GM18868 (cell line): Measurements from ENCODE around the gene C1orf87.

Experiments
- ATAC-seq: cut with Tn5 transposase; IDR thresholded peaks from one replicate; pipeline ENCODE4 v1.9.1; 2021; ENCODE audit warnings: mild to moderate bottlenecking, moderate library complexity; ENCODE audit not compliant: unreplicated experiment

The C1orf87 gene

GRCh38 chr1:60065199-60065598, 8.4 kb downstream of the C1orf87 start:
- no peak for ATAC-seq

- ATAC-seq, result no peak
Observed at GRCh38 chr1:60063561-60063960, 10.0 kb downstream of the C1orf87 start.

- ATAC-seq, result no peak
Observed at GRCh38 chr1:60059468-60059867, 14.1 kb downstream of the C1orf87 start.

GRCh38 chr1:60055336-60055735, 18.2 kb downstream of the C1orf87 start:
- no peak for ATAC-seq

- no peak for ATAC-seq
Observed at GRCh38 chr1:60054374-60054773, 19.2 kb downstream of the C1orf87 start.

DNA sequence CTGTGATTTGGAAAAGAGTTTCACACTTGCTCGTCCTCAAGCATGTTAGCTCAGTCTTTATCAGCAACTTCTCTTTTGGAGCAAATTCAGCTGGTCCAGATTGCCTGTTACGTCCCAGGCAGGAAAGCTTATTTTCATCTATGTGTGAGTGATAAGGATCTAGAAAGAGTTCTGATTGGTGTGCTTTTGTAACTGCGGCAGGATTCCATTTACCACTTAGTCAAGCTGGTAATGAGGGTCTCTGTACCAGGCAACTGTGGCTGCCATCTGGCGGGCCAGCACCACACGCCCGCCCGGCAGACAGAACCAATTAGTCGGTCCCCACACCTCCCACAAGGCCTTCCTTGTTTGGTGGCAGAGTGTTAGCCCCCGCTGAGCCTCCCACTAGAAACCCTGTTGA, 21.0 kb downstream of the C1orf87 start:
- ATAC-seq, result no peak

- ATAC-seq, result no peak
Observed at GRCh38 chr1:60051191-60051590, 22.4 kb downstream of the C1orf87 start.

DNA sequence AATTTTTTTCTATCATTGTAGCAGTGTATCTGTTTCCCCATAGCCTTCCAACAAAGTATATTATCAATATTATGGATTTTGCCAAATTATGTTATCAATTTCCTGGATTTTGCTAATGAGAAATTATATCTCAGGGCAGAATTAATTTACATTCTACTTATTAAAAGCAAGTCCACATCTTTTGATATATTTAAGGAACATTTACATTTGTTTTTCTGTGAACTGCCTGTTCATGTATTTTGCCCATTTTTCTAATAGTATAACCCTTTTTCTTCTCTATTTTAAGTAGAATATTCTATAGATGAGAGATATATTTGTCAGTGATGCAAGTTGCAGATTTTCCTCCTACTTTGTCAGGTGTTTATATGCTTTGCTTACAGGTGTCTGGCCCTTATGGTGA, 24.4 kb downstream of the C1orf87 start:
- ATAC-seq, result no peak

DNA sequence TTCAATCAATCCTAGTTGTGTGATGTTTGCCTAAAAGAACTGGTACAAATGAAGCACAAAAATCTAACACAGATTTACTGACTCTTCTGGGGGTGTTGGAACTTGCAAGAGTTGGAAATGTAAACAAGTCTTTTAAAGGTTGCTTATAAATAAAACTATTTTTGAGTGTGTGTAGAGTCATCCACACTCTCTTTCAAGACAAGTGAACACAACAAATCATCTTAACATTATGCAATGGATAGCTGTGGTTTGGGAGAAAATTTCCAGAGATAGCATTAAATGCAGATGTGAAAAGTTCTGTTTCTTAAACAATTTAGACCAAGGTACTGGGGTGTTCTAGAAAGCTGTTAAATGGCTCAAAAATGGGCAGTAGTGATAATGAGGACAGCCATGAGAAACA, 28.7 kb downstream of the C1orf87 start:
- ATAC-seq, result no peak

DNA sequence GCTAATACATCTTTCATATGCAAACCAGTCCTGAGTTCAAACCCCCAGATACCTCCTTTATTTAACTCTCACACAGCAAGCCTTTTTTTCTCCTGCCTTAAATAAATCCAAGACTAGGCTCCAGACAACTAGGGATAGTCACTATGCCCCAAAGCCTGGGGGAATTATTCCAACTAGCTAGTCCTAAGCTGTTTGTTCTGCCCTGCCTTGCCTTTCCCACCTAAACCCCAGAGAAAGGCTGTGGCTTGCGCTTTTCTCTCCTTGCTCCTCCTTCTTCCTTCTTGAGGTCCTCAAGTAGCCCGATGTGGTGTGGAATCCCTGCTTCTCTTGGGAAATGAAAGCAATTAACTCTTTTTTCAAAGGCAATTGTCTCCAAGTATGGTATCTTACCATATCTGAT, 31.8 kb downstream of the C1orf87 start:
- ATAC-seq, result no peak

GRCh38 chr1:60037669-60038068, 35.9 kb downstream of the C1orf87 start:
- no peak for ATAC-seq

DNA sequence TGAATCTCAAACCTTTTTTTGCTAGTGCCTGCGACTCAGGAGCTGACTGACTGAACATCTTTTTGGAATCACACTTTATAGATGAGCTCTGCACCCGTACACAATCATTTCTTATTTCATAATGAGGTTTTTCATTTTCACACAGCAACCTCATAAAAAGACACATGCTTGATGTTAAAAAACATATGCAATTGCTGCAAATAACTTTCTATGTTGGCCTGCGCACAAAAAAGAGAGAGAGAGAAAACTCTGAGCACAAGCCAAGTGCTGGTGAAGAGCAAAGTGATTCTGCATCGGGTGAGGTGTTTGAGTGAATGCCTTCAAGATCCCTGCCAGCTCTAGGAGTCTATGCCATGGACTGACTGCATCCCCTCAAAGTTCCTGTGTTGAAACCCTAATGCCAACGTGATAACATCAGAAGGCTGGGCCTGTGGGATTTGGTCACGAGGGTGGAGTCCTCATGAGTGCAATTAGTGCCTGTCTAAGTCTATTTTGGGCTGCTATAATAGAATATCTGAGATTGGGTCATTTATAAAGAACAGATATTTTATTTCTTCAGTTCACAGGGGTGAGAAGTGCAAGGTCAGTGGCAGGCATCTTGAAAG, 36.6 kb downstream of the C1orf87 start:
- ATAC-seq, result no peak

GRCh38 chr1:60035921-60036320, 37.6 kb downstream of the C1orf87 start:
- no peak for ATAC-seq

- ATAC-seq, result no peak
Observed at GRCh38 chr1:60034999-60035398, 38.6 kb downstream of the C1orf87 start.

DNA sequence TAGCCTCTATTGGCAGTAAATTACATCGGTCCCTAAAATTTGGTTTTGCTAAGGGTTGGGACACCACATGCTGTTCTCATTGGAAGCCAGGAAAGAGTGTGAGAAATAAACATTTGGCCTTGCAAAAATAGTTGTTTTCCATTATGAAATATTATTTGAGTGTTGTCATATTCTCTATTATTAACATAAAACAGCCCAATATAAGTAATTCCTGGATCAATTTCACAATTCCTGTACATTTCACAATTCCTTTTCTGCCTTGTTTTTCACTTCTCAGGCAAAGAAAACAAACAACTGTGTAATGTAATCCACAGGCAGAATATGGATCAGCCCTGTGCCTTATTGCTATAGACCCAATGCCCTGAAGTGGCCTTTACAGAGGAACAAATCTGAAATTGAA, 40.5 kb downstream of the C1orf87 start:
- ATAC-seq, result no peak

- ATAC-seq, result no peak
Observed at GRCh38 chr1:60031146-60031545, 42.4 kb downstream of the C1orf87 start.

- ATAC-seq, result no peak
Observed at GRCh38 chr1:60025552-60025951, 48.0 kb downstream of the C1orf87 start.

DNA sequence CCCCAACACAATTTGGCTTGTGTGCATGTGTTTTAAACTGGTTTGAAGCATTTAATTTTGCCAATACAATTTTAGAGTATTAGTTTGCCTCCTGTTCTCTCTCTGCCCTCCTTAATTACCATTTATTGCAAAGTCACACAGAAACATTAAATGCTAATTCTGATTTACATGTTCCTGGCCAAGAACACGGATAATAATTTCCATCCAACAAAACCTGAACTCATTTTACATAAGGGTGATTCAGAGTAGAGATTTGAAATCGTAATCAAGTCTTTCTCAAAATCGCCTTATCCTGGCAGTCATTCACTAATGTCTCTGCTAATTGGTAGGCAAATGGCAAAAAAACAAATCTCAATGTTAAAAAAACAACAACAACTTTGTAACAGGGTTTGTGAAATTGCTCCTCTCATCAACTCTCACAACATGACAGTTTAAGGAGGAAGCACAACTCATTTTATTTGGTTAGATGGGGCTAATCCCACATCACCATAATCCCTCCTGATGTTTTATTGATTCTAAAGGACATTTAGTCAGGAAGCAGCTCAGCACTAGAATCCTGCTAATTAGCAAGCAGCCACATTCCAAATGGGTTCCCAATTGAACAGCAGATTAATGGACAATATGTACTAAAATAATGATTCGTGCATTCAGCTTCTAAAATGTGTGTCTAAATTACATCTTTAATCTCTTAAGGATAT, 55.9 kb downstream of the C1orf87 start:
- ATAC-seq, result no peak

- ATAC-seq, result no peak
Observed at GRCh38 chr1:60010690-60011089, 62.9 kb downstream of the C1orf87 start.

DNA sequence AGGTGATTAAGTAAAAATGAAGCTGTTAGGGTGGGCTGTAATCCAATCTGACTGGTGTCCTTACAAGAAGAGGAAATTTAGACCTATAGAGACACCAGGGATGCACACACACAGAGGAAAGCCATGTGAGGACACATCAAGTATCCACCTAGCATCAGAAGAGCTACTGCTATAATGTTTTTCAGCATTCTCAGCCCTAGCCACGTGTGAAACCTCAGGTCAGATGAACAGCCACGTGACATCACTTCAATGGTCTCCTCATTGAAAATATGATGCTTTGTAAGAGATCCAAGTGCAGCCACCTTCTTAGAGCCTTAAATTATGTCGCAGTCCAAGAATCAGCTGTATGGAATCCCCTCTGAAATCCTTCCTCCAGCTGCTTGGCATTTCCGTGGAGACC, 65.1 kb downstream of the C1orf87 start:
- ATAC-seq, result no peak

GRCh38 chr1:60000625-60001024, 72.9 kb downstream of the C1orf87 start:
- ATAC-seq, result no peak

DNA sequence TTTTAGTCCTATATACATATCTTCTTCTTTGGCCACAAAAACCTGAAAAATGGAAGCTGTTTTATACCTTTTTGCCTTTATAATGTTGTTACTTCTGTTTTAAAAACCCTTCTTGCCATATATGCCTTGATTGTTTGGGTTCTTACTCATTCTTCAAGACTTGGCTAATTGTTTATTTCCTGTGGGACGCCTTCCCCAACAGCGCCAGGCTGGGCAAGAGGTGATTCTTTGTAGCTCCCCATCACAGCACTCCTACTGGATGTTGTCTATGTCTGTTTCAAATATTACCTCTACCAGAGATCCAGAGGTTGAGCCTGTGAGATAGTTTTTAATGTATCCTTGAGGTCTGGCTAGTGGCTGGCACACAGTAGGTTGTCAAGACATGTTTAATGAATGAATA, 73.8 kb downstream of the C1orf87 start:
- ATAC-seq, result no peak

DNA sequence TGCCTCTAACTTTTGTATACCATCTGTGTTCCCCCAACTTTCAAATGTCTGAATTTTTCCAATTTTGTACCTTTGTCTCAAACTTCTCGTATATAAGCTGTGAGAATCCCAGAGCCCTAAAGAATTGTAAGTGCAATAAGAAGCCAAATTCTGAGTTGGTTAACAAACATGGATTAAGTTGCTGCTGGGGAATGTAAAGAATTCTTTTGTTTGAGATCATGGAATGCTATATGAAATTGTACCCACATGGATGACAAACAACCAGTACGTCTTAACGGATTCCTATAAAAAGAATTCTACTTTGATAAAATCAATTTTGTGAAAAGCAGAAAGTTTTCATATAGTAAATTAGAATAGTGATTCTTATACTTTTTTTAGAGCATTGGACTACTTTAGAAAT, 74.6 kb downstream of the C1orf87 start:
- ATAC-seq, result no peak
